GM12878 (cell line): Measurements from ENCODE around the gene CHCHD6.

Experiments used
- EP300 ChIP-seq, 2 experiments: fragments of 150-350 bp in 1 of 2; IDR thresholded peaks; 2 replicates each; pipeline ENCODE4 v1.6.1; 2011 to 2012; ENCODE audit warnings: low read depth in 2 of 2, low read length in 2 of 2, borderline replicate concordance in 1 of 2, improper control_type of control experiment in 1 of 2, inconsistent platforms in 1 of 2; ENCODE audit not compliant: control insufficient read depth in 1 of 2
- EZH2 ChIP-seq: IDR thresholded peaks from 2 replicates; pipeline ENCODE4 v1.6.1; 2012; ENCODE audit warnings: low read depth, mild to moderate bottlenecking, control low read depth, inconsistent platforms, low read length, borderline replicate concordance; ENCODE audit not compliant: control insufficient read depth
- HDAC2 ChIP-seq: fragments of 200-600 bp; sonication (generic); IDR thresholded peaks from 2 replicates; pipeline ENCODE4 v1.6.1; 2017
- HDAC6 ChIP-seq: fragments of 200-600 bp; sonication (generic); IDR thresholded peaks from one replicate; pipeline ENCODE4 v1.8.0; 2017; ENCODE audit warnings: antibody characterized with exemption; ENCODE audit not compliant: unreplicated experiment
- IKZF2 ChIP-seq, 2 experiments: fragments of 450-650 bp; IDR thresholded peaks; 2 replicates each; pipeline ENCODE4 v1.6.1; 2017; ENCODE audit warnings: mild to moderate bottlenecking in 2 of 2, moderate library complexity in 2 of 2
- POLR2A ChIP-seq: IDR thresholded peaks from 2 replicates; pipeline ENCODE4 v1.6.1; 2011; ENCODE audit warnings: low read depth, mild to moderate bottlenecking, low read length
- POLR2AphosphoS5 ChIP-seq: IDR thresholded peaks from 2 replicates; pipeline ENCODE4 v1.6.1; 2011; ENCODE audit warnings: mild to moderate bottlenecking, low read length, inconsistent platforms
- SIN3A ChIP-seq: IDR thresholded peaks from 2 replicates; pipeline ENCODE4 v1.6.1; 2012; ENCODE audit warnings: low read depth, low read length, improper control_type of control experiment
- SUPT20H ChIP-seq: IDR thresholded peaks from 2 replicates; pipeline ENCODE4 v1.6.1; 2011; ENCODE audit warnings: low read depth, mild to moderate bottlenecking, low read length, moderate library complexity, borderline replicate concordance; ENCODE audit not compliant: control insufficient read depth
- ZBED1 ChIP-seq: IDR thresholded peaks from 2 replicates; pipeline ENCODE4 v1.6.1; 2016; ENCODE audit warnings: borderline replicate concordance
- ZNF207 ChIP-seq: fragments of 450-650 bp; IDR thresholded peaks from 2 replicates; pipeline ENCODE4 v1.6.1; 2014; ENCODE audit warnings: antibody characterized with exemption, mild to moderate bottlenecking, borderline replicate concordance
- ZNF384 ChIP-seq: IDR thresholded peaks from 2 replicates; pipeline ENCODE4 v1.6.1; 2012; ENCODE audit warnings: low read depth, mild to moderate bottlenecking, low read length, improper control_type of control experiment, borderline replicate concordance
- TF ChIP-seq, protein P1 (sequence below), 3 experiments: IDR thresholded peaks in 2 of 3; conservative IDR thresholded peaks in 1 of 3; 2 replicates each; pipeline ENCODE4 v1.5.1; 2011; ENCODE audit warnings: low read depth in 3 of 3, low read length in 3 of 3, mild to moderate bottlenecking in 3 of 3, control low read depth in 2 of 3, moderate library complexity in 2 of 3, inconsistent platforms in 1 of 3, mixed read lengths in 1 of 3; ENCODE audit not compliant: control insufficient read depth in 2 of 3, insufficient read depth in 1 of 3; ENCODE audit errors: extremely low read depth in 1 of 3
- TF ChIP-seq, protein P2 (sequence below): IDR thresholded peaks from 2 replicates; pipeline ENCODE4 v1.6.1; 2012; ENCODE audit warnings: low read depth, low read length, improper control_type of control experiment

DNA sequence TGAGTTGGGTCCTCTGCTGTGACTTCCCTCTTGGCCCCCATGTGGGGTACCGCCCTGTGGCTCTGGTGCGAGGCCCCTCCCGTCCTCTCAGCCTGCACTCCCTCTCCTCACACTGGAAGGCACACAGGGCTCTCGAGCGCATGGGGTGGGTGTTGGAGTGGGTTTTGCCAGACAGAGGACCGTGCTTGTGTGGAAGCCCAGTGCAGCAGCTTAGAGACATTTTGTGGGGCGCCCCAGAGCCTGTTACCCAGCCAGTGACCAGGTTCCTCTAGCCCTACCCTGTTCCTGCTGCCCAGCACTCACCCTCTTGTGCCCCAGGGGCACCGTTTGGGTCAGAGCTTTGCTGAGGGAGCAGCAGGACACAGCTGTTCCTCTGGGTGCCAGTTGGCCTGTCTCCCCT is 288.7 kb downstream of the CHCHD6 start:
- TF ChIP-seq IKZF2 (IDR thresholded peaks at IDR 0.05) (no peak), SUPT20H (no peak), POLR2A (no peak), HDAC6 (no peak), ZNF207 (no peak), ZNF384 (no peak), ZBED1 (no peak), SIN3A (no peak), POLR2AphosphoS5 (no peak), EP300 (IDR thresholded peaks at IDR 0.05; ENCODE audit: borderline replicate concordance in 1 of 2, control insufficient read depth in 1 of 2, low read depth in 2 of 2, low read length in 2 of 2) (no peak), EZH2 (no peak), HDAC2 (no peak)
- TF ChIP-seq, protein P1, sequence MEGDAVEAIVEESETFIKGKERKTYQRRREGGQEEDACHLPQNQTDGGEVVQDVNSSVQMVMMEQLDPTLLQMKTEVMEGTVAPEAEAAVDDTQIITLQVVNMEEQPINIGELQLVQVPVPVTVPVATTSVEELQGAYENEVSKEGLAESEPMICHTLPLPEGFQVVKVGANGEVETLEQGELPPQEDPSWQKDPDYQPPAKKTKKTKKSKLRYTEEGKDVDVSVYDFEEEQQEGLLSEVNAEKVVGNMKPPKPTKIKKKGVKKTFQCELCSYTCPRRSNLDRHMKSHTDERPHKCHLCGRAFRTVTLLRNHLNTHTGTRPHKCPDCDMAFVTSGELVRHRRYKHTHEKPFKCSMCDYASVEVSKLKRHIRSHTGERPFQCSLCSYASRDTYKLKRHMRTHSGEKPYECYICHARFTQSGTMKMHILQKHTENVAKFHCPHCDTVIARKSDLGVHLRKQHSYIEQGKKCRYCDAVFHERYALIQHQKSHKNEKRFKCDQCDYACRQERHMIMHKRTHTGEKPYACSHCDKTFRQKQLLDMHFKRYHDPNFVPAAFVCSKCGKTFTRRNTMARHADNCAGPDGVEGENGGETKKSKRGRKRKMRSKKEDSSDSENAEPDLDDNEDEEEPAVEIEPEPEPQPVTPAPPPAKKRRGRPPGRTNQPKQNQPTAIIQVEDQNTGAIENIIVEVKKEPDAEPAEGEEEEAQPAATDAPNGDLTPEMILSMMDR (IDR thresholded peaks at IDR 0.05 in 2 of 3, conservative IDR thresholded peaks at IDR 0.05 in 1 of 3; ENCODE audit: control insufficient read depth in 2 of 3, extremely low read depth in 1 of 3, insufficient read depth in 1 of 3, low read depth in 3 of 3, low read length in 3 of 3), result no peak
- TF ChIP-seq, protein P2, sequence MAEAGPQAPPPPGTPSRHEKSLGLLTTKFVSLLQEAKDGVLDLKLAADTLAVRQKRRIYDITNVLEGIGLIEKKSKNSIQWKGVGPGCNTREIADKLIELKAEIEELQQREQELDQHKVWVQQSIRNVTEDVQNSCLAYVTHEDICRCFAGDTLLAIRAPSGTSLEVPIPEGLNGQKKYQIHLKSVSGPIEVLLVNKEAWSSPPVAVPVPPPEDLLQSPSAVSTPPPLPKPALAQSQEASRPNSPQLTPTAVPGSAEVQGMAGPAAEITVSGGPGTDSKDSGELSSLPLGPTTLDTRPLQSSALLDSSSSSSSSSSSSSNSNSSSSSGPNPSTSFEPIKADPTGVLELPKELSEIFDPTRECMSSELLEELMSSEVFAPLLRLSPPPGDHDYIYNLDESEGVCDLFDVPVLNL, result no peak
